Mucosa of descending colon (tissue), 3 donors: Measurements from ENCODE around the gene GFI1B. TPM values are rescaled to one million over a fixed set of nuclear protein-coding genes. Genes with fewer than 3 reads are reported as not detected.

ENCODE experiments used
- ATAC-seq: fragments of 200-7000 bp; cut with Tn5 transposase; one replicate; pipeline ENCODE4 v1.9.1; 2020; ENCODE audit warnings: mild to moderate bottlenecking, moderate library complexity
- DNase-seq, 3 donors: peaks; one replicate each; pipeline ENCODE4 v3.0.0-alpha.2; 2020
- H3K36me3 ChIP-seq: fragments of 200-600 bp; one replicate; pipeline ENCODE4 v1.8.0; 2021; ENCODE audit warnings: low read depth, mild to moderate bottlenecking
- H3K4me1 ChIP-seq: fragments of 200-600 bp; one replicate; pipeline ENCODE4 v1.8.0; 2021; ENCODE audit warnings: low read depth, mild to moderate bottlenecking
- H3K4me3 ChIP-seq: fragments of 200-600 bp; one replicate; pipeline ENCODE4 v1.8.0; 2021; ENCODE audit warnings: mild to moderate bottlenecking
- H3K9me3 ChIP-seq: fragments of 200-600 bp; one replicate; pipeline ENCODE4 v1.8.0; 2021; ENCODE audit warnings: mild to moderate bottlenecking
- CTCF ChIP-seq: fragments of 200-600 bp; IDR thresholded peaks from one replicate; pipeline ENCODE4 v1.8.0; 2022; ENCODE audit warnings: antibody characterized with exemption, mild to moderate bottlenecking
- intact Hi-C, 2 donors: fragments of 100-400 bp; cut with DNase I in 1 of 2; cut with micrococcal nuclease in 1 of 2; formaldehyde crosslinking; loops; one replicate each; pipeline versions ENCODE4 v1.11.0 to v1.11.1; 2022; cut with DNase I, micrococcal nuclease
- total RNA-seq, 3 donors: library from RNA; stranded (reverse); fragmentation: NEBNext Ultra II Directional in 2 of 3; extraction: Animal tissue kit (Norgen Biotek cat#: 25700) in 2 of 3; gene quantifications; one replicate each; pipeline versions ENCODE4 v1.2.1 to v1.2.4, GENCODE V29; 2021 to 2023
- donor health status: DM: no; HTN: no; CAD: no; lungs with moderate emphysema.
- donor health status: DM: no; HTN: no; CAD: no.
- donor health status: DM: no; HTN: yes; CAD: no.

The GFI1B gene
- total RNA-seq, 3 donors from 2014 or later = 1.4 to 2.6 (median 1.5) TPM

DNA sequence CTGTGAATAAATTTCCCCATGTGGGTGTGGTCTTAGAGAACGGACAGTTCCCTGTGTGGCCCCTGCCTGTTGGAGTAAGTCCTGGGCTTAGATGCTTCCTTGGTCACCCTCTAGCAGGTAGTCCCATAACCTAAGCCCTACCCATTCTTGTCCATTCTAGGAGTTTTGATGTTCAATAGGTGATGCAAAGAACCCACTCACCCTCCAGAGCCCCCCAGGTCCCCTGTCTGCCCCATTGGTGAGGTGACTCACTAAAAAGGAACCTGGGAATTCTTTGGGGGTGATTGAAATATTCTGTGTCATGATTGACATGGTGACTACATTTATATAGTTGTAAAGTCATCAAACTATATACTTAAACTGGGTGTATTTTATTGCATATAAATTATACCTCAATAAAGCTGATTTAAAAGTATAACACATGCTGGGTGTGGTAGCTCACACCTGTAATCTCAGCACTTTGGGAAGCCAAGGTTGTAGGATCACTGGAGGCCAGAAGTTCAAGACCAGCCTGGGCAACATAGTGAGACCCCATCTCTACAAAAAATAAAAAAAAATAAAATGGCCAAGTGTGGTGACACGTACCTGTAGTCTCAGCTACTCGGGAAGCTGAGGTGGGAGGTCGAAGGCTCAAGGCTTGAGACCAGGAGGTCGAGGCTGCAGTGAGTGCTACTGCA, 31.6 kb downstream of the GFI1B start:
- intact Hi-C loops = no loop called here

DNA sequence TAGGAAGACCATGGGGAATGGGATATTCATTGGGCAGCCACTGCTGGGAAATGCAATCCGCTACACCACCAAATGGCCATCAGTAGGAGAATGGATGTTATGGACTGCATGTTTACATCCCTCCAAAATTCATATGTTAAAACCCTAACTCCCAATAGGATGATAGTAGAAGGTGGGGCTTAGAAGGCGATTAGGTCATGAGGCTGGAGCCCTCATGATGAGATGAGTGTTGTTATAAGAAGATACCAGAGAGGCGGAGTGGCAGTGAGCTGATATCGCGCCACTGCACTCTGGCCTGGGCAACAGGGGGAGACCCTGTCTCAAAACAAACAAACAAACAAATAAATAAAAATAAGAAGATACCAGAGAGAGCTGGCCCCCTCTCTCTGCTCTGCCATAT, 36.2 kb downstream of the GFI1B start:
- H3K9me3 ChIP-seq = no peaks in the 10 kb centered on the region
- ATAC-seq = no peak
- H3K4me3 ChIP-seq = no peak overlapping the region
- no peaks in the 10 kb centered on the region for H3K36me3 ChIP-seq
- intact Hi-C loops = no loop called here
- no peak for DNase-seq
- peaks cover 2% of the 10 kb centered on the region for H3K4me1 ChIP-seq
- TF ChIP-seq CTCF = no peak

More for the DNA sequence above, 31.6 kb downstream of the GFI1B start:
- Histone ChIP-seq H3K4me3 (no peak overlapping the region), H3K36me3 (no peaks in the 10 kb centered on the region), H3K9me3 (no peaks in the 10 kb centered on the region), H3K4me1 (peaks cover 15% of the 10 kb centered on the region)
- TF ChIP-seq CTCF = no peak
- ATAC-seq (peak; percentile 75), DNase-seq (peak in 2 of 3 donors; percentile 51)

- no peaks in the 10 kb centered on the region for H3K9me3 ChIP-seq
- TF ChIP-seq CTCF = no peak
- DNase-seq (peak; percentile 67 to 81 (median 74)), ATAC-seq (peak; percentile 73)
- H3K4me3 ChIP-seq = no peak overlapping the region
- peaks cover 10% of the 10 kb centered on the region for H3K4me1 ChIP-seq
- no peaks in the 10 kb centered on the region for H3K36me3 ChIP-seq
- intact Hi-C loops = no loop called here
Observed at GRCh38 chr9:133023117-133023890, 44.8 kb downstream of the GFI1B start.

DNA sequence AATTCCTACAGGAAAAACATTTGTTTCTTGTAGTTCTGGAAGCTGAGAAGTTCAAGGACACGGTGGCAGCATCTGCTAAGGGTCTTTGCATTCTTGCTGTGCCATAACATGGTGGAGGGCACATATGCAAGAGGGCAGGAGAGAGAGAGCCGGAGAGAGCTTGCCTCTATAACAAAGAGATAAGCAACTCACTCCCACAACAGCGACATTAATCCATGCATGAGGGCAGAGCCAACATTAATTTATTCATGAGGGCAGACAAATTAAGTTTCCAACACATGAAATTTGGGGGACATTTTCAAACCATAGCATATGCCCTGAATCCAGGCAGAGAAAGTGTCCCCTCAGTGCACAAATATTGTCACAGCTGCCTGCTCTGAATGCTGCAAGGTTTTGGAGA, 47.9 kb downstream of the GFI1B start:
- no peak for ATAC-seq
- H3K4me1 ChIP-seq = peaks cover 25% of the 10 kb centered on the region
- intact Hi-C loops = no loop called here
- H3K4me3 ChIP-seq = no peak overlapping the region
- DNase-seq = no peak
- TF ChIP-seq CTCF = no peak
- H3K36me3 ChIP-seq = no peaks in the 10 kb centered on the region
- H3K9me3 ChIP-seq = no peaks in the 10 kb centered on the region

DNA sequence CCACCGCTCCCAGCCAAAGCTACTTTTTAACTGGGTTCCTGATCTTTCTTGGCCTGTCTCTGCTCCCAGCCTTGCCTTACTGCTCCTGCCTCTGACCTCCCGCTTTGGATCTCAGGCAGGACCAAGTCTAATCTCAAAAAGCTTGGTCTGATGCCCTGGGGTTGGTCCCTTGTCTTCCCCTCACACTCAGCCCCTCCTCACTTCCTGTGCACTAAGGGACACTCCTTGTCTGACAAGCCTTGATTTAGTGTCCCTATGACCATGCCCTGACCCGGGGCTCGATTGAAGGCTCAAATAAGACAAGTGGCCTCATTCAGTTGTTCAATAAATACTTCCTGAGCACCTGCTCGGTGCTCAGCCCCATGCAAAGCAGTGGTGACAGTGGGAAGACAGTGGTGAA, 48.6 kb downstream of the GFI1B start:
- no peak for TF ChIP-seq CTCF
- Histone ChIP-seq H3K9me3 (no peaks in the 10 kb centered on the region), H3K4me1 (peaks cover 31% of the 10 kb centered on the region), H3K36me3 (no peaks in the 10 kb centered on the region), H3K4me3 (no peak overlapping the region)
- DNase-seq (no peak), ATAC-seq (no peak)
- intact Hi-C loops = no loop called here
